ENCODE data around the gene THUMPD2. TPM values are rescaled to one million over a fixed set of nuclear protein-coding genes. Genes with fewer than 3 reads are reported as not detected.

THUMPD2 gene
- total RNA-seq, 1 experiment from 2014 or later = 11.3 TPM

DNA sequence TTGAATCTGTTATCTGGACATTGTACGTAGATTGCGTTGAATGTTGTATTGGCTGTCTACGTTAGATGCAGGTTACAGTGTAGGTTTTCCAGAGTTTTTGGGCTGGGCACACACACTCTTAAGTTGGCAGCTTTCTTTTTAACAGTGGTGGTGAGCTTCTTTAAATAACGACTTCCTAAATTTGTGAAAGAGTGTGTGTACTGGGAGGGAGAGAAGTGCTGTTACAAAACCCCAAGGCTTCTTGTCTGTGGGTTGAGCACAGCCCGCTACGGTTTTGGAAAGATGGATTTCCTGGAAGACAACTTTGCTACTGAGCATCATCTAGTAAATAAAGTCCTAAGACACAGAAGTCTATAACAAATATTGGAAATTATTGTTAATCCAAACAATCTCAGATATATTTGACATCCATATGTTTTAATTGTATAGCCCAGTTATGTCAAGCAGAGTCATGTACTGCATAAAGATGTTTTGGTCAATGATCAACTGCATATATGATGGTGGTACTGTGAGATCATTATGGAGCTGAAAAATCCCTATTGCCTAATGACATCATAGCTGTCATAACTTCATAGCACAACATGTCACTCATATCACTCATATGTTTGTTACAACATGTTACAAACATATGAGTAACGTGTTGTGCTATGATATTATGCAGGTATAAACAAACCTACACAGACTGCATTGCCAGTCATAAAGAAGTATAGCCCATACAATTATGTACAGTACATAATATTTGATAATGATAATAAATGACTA, 7.9 kb upstream of the THUMPD2 start:
- H3K36me3 ChIP-seq (ENCODE audit: low read depth) = no peaks in the 10 kb centered on the region
- no peaks in the 10 kb centered on the region for H3K79me2 ChIP-seq (ENCODE audit: low read depth)
- H3K4me3 ChIP-seq = no peak overlapping the region
- H4K20me1 ChIP-seq (ENCODE audit: insufficient read depth) = no peaks in the 10 kb centered on the region
- TF ChIP-seq, protein P1, sequence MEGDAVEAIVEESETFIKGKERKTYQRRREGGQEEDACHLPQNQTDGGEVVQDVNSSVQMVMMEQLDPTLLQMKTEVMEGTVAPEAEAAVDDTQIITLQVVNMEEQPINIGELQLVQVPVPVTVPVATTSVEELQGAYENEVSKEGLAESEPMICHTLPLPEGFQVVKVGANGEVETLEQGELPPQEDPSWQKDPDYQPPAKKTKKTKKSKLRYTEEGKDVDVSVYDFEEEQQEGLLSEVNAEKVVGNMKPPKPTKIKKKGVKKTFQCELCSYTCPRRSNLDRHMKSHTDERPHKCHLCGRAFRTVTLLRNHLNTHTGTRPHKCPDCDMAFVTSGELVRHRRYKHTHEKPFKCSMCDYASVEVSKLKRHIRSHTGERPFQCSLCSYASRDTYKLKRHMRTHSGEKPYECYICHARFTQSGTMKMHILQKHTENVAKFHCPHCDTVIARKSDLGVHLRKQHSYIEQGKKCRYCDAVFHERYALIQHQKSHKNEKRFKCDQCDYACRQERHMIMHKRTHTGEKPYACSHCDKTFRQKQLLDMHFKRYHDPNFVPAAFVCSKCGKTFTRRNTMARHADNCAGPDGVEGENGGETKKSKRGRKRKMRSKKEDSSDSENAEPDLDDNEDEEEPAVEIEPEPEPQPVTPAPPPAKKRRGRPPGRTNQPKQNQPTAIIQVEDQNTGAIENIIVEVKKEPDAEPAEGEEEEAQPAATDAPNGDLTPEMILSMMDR (conservative IDR thresholded peaks at IDR 0.05) = no peak
- peaks cover 13% of the 10 kb centered on the region for H3K9me3 ChIP-seq (ENCODE audit: insufficient read depth, low read depth)
- intact Hi-C loops (cut with micrococcal nuclease; ENCODE audit: unreplicated experiment) = no loop called here
- H3K9me2 ChIP-seq (ENCODE audit: insufficient read depth) = no peaks in the 10 kb centered on the region
- H3K4me2 ChIP-seq = no peak overlapping the region
- ChIA-PET CTCF (no interaction called here), POLR2A (ENCODE audit: unreplicated experiment) (interaction anchor here (0.5 kb wide), 1 partner anchor 1036 kb away, joined by 3 read pairs; the partner anchor contains the start of gene SRSF7)
- H2AFZ ChIP-seq = no peak overlapping the region
- no TSS peak for BruUV-seq (replicated peaks)
- peaks cover 13% of the 10 kb centered on the region for H3K4me1 ChIP-seq (replicated peaks; ENCODE audit: insufficient read depth)
- H3K27me3 ChIP-seq (ENCODE audit: insufficient read depth, low read depth) = no peaks in the 10 kb centered on the region
- no peak for DNase-seq
- no peak overlapping the region for H3K27ac ChIP-seq
- peaks cover 11% of the 10 kb centered on the region; the same call in 1 of the 2 replicates for H3F3A ChIP-seq (ENCODE audit: insufficient read depth, low read depth)

DNA sequence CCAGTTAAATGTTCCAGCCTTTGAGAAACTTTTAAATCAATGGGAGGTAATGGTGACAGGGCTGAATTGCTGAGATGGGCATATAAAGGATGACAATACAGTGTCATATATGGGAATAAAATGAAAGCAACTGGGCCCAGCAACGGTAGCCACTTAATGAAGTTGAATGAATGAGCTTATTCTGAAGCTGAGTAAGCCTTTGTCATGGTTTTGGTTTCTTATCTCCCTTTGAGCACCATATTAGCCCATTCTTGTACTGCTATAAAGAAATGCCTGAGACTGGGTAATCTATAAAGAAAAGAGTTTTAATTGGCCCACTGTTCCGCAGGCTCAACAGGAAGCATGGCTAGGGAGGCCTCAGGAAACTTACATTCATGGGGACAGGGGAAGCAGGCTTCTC, 3.5 kb upstream of the THUMPD2 start:
- intact Hi-C loops (cut with micrococcal nuclease; ENCODE audit: unreplicated experiment) = no loop called here
- Histone ChIP-seq H2AFZ (no peak overlapping the region), H3K79me2 (ENCODE audit: low read depth) (peaks cover 14% of the 10 kb centered on the region), H3K4me2 (peak overlapping the region; percentile 27; the same call in 1 of the 2 replicates), H4K20me1 (ENCODE audit: insufficient read depth) (no peaks in the 10 kb centered on the region), H3K4me3 (no peak overlapping the region), H3K4me1 (replicated peaks; ENCODE audit: insufficient read depth) (peaks cover 21% of the 10 kb centered on the region), H3F3A (ENCODE audit: insufficient read depth, low read depth) (peaks cover 11% of the 10 kb centered on the region; the same call in 1 of the 2 replicates), H3K36me3 (ENCODE audit: low read depth) (no peaks in the 10 kb centered on the region), H3K9me2 (ENCODE audit: insufficient read depth) (no peaks in the 10 kb centered on the region), H3K27me3 (ENCODE audit: insufficient read depth, low read depth) (no peaks in the 10 kb centered on the region), H3K27ac (no peak overlapping the region), H3K9me3 (ENCODE audit: insufficient read depth, low read depth) (no peaks in the 10 kb centered on the region)
- ChIA-PET CTCF (no interaction called here), POLR2A (ENCODE audit: unreplicated experiment) (no interaction called here)
- DNase-seq = no peak
- TF ChIP-seq, protein P1 (conservative IDR thresholded peaks at IDR 0.05) = no peak
- no peak for TF ChIP-seq EZH2 (IDR thresholded peaks at IDR 0.05; ENCODE audit: low read depth)
- no TSS peak for BruUV-seq (replicated peaks)

DNA sequence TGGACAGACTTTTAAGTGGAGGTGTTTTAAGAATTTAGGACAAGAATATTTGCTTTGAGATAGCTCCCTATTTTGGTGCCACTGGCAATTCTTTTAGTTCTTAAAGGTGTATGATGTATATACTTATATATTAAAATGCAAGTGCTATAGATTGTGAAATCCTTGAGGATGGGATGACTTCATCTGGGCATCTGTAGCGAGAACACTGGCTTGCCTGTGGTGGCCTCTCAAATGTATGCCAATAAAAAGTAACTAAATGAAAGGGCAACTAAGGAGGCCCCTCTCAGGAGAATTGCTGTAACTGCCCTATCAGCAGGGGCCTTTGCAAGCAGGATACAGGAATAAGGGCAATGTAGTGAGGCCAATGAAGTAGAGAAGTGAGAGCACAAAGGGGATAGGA, 2.6 kb upstream of the THUMPD2 start:
- no peak for TF ChIP-seq EZH2 (IDR thresholded peaks at IDR 0.05; ENCODE audit: low read depth)
- DNase-seq = no peak
- no peak overlapping the region for H3K4me2 ChIP-seq
- H4K20me1 ChIP-seq (ENCODE audit: insufficient read depth) = no peaks in the 10 kb centered on the region
- CTCF ChIA-PET = no interaction called here
- no peak overlapping the region for H3K27ac ChIP-seq
- no peaks in the 10 kb centered on the region for H3K9me3 ChIP-seq (ENCODE audit: insufficient read depth, low read depth)
- peaks cover 11% of the 10 kb centered on the region; the same call in 1 of the 2 replicates for H3F3A ChIP-seq (ENCODE audit: insufficient read depth, low read depth)
- peaks cover 8% of the 10 kb centered on the region for H3K36me3 ChIP-seq (ENCODE audit: low read depth)
- no TSS peak for BruUV-seq (replicated peaks)
- H2AFZ ChIP-seq = no peak overlapping the region
- POLR2A ChIA-PET (ENCODE audit: unreplicated experiment) = interaction anchor here (0.6 kb wide), 1 partner anchor 1030 kb away, joined by 3 read pairs; no protein-coding TSS in a partner anchor
- no peaks in the 10 kb centered on the region for H3K27me3 ChIP-seq (ENCODE audit: insufficient read depth, low read depth)
- no peak overlapping the region for H3K4me3 ChIP-seq
- intact Hi-C loops (cut with micrococcal nuclease; ENCODE audit: unreplicated experiment) = no loop called here
- H3K79me2 ChIP-seq (ENCODE audit: low read depth) = peaks cover 23% of the 10 kb centered on the region
- no peaks in the 10 kb centered on the region for H3K9me2 ChIP-seq (ENCODE audit: insufficient read depth)
- peaks cover 30% of the 10 kb centered on the region for H3K4me1 ChIP-seq (replicated peaks; ENCODE audit: insufficient read depth)
